Measurements from ENCODE around the gene SOX13.
A peak's percentile ranks its signal among the peaks of the same experiment; 100 is the strongest.

Gene SOX13

DNA sequence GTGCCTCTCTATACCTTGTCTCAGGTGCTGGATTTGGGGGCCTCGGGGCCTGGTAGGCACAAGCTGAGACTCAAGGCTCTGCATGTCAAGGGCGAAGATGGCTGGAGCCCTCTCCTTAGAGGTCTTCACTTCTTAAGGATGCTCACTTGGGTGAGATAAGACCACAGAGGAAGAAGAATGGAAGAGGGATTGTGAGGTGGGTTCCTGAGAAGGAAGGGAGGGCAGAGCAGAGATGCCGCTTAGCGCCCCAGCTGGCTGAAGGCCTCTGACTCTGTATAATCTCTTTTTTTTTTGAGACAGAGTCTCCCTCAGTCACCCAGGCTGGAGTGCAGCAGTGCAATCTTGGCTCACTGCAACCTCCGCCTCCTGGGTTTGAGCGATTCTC is 32.2 kb downstream of the SOX13 start:
- DNase-seq (ENCODE audit: low spot score) = no peak
- FAIRE-seq = no peak

DNA sequence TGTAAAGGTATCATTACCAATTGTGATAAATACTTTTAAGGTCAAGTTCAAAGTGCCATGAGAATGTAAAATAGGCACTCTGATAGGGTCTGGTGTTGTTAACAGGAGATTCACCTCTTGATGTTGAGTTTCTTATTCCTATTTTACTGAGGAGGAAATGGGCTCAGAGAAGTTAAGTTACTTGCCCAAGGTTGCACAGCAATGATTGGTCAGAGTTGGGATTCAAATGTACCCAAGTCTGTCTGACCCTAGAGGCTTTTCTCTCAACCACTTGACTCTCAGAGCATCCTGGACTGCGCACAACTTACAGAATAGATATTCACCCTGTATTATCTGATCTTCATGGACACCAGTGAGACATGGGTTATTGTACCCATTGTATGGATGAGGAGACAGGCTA is 33.9 kb downstream of the SOX13 start:
- no peak for DNase-seq (ENCODE audit: low spot score)
- FAIRE-seq = no peak

DNA sequence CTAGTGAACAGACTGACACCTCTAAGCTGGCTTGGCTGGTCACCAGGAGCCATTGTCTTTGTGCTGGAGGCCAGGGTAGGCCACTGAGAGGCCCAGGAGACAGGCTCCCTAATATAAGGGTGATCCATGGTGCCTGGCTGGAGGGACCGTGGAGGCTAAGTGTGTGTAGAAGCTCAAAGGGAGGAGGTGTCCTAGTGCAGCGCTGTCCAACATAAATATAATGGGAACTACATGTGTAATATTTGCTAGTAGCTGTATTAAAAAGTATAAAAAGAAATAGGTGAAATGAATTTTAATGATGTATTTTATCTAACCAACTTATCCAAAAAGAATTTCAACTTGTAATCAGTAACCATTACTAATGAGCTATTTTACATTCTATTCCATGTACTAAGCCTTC is 35.0 kb downstream of the SOX13 start:
- FAIRE-seq (no peak), DNase-seq (ENCODE audit: low spot score) (no peak)

DNA sequence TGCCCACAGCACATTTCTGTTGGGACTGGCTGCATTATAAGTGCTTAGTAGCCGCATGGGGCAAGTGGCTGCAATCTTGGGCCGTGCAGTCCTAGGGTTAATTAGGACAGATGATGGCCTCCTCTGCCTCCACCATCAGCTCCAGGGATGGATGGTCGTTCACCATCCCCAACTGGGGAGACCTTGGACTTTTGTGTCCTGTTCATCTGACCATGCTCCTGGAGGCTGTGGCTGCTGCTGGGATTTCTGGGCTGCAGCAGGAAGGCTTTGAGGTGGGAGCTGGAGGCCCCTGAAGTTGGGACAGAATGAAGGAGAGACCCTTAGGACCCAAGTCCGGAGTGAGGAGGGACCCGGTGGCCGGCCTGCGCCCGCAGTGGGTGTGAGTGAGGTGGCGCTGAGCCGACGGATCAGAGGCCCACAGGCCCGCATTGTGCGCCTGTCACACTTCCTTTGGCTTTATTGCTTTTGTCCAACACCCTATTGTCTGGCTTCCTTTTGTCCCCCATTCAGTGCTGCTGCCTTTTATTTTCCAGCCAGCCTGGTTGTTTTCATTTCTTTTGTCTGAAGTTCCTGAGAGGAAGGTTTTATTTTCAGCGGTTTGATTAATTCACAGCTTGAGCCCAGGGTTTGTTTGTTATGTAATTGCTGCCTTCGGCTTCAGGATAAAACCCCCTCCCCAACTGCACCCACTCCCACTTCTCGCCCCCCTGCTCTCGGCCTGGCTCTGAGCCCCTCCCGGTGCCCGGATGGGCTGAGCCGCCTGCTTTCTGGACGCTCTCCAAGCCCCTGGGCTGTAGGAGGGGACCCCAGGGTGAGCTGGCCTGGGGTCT is 35.6 kb downstream of the SOX13 start:
- FAIRE-seq (no peak), DNase-seq (ENCODE audit: low spot score) (no peak)

DNA sequence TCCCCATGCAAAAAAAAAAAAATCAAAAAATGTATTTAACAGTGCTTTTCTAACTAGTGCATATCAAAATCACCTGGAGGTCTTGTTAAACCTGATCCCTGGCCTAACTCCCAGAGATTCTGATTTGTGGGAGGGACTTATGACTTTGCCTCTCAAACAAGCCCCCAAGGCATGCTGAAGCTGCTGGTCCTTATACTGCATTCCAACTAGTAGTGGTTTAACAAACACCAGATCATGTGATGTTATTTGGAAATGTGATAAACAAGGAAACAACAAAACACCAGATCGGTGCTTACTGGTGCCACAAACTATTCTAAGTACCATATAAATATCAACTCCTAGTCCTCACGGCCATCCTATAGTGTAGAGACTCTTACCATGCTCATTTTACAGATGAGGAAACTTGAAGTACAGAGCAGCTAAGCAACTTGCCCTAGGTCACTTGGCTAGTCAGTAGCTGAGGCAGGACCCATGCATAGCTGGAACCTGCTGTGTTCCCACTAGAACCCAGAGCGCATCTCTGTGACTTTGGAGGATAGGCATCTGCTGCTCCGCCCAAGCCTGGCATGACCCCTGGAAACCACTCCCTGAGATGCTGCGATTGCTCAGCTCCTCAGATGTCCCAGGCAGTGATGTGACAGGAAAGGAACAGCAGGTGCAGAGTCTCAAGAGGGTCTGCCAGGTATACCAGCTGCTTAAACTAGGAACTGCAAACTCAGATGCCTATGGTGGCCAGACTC is 38.1 kb downstream of the SOX13 start:
- DNase-seq (ENCODE audit: low spot score) (no peak), FAIRE-seq (no peak)

DNA sequence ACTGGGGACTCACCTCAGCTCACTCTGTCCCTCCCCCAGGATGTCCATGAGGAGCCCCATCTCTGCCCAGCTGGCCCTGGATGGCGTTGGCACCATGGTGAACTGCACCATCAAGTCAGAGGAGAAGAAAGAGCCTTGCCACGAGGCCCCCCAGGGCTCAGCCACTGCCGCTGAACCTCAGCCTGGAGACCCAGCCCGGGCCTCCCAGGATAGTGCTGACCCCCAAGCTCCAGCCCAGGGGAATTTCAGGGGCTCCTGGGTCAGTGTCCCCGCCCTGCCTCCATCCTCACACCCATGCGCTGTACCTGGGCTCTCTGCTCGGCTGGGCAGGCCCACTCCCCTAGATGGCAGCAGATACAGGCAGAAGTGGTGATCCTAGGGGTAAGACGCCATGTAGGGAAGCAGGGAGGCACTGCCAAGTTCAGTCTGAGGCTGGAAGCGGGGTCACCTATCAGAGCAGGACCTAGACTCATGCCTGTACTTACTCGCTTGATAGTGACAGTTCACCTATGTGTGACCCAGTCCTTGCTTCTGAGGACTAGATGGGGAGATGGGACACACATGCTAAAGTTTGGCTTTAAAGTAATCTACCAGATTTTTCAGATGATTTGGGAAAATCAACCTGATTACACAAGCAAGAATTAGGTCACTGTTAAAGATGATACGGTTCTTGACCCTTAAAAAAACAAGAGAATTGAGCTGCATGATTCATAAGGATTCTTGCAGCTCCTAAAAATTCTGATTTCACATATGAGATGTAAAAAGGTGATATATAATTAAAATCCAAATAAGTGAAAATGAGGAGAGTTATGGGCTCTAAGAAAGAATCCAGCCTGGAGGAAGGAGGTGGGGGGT is 40.2 kb downstream of the SOX13 start:
- FAIRE-seq (no peak), DNase-seq (ENCODE audit: low spot score) (no peak)

DNA sequence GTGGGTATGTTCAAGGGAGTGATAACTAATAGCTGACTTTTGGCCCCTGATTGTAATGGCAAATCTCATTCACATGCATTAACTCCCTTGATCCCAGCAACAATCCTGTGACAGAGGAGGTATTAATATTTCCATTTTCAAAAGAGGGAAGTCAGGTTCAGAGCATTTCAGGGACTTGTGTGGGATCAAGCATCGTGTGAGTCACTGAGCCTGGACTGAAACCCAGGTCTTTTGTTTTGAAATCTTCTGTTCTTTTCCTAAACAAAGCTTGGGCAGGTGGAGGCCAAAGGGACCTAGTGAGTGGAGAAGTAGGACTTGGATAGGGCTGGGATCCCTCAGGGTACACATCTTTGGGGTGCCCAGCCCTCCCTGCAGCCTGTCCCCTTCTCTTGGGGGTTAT is 41.0 kb downstream of the SOX13 start:
- FAIRE-seq = no peak
- DNase-seq (ENCODE audit: low spot score) = no peak

DNA sequence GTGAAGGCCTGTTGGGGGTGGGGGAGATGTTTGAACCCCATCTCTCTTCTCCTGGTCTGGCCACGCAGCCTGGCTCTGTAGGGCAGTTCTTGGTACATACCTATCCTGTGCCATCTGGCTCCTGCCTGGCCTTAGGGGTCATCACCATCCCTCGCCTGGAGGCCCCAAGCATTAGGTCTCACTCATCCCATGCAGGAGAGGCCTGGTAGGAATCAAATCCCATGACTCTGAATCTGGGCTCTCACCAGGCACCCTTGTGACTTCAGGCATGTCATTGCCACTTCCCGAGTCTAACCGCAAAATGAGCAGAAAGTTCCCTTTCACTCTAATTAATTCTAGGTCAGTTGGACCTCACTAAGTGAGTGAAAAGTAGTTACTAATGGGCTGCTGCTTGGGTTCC is 41.7 kb downstream of the SOX13 start:
- DNase-seq (ENCODE audit: low spot score) (no peak), FAIRE-seq (no peak)

DNA sequence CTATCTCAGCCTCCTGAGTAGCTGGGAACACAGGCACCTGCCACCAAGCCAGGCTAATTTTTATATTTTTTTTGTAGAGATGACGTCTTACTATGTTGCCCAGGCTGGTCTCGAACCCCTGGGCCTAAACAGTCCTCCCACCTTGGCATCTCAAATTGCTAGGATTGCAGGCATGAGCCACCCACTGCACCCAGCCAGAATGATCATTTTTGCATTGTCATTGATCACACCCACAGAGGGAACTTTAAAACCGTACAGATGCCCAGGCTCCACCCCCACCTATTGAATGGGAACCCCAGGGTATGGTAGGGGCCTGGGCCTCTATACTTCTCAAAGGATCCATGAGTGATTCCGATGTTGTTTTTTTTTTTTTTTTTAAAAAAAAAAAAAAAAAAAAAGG is 42.2 kb downstream of the SOX13 start:
- FAIRE-seq (no peak), DNase-seq (ENCODE audit: low spot score) (no peak)

DNA sequence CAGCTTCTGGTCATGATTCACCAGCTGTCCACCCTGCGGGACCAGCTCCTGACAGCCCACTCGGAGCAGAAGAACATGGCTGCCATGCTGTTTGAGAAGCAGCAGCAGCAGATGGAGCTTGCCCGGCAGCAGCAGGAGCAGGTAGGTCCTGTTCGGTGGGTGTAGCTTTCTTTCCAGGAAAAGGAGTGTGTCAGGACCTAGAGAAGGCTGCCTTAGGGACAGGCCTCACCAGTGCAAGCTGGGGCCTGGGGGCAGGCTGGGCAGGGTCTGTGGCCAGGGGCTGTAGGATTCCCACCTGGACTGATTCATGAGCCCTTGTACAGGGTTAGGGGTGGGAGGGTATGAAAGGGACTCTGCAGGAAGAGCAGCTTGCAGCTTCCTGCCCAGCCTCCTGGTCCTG is 43.6 kb downstream of the SOX13 start:
- FAIRE-seq = no peak
- DNase-seq (ENCODE audit: low spot score) = no peak

DNA sequence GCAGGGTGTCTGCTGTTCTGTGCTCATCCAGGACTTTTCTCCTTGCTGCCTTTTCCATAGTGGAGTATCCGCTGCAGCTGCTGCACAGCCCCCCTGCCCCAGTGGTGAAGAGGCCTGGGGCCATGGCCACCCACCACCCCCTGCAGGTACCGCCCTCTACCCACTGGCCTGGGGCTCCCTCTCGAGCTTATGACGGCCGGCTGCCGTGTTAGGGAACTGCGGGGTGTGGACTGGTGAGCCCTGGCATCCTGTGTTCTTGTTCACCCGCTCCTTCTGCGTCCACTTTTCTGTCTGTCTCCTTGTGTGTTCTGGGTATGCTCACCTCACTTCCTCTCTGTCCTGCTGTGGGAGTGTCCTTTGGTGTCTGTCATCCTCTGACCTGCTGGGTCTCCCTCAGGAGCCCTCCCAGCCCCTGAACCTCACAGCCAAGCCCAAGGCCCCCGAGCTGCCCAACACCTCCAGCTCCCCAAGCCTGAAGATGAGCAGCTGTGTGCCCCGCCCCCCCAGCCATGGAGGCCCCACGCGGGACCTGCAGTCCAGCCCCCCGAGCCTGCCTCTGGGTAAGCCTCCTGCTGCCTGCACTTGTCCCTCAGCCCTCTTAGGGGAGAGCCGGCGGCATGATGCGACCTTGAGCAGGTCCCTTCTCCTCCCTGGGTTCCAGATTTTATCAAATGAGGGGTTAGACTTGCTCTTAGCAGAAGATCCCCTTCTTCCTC is 49.1 kb downstream of the SOX13 start:
- DNase-seq (ENCODE audit: low spot score) = no peak
- FAIRE-seq = no peak

DNA sequence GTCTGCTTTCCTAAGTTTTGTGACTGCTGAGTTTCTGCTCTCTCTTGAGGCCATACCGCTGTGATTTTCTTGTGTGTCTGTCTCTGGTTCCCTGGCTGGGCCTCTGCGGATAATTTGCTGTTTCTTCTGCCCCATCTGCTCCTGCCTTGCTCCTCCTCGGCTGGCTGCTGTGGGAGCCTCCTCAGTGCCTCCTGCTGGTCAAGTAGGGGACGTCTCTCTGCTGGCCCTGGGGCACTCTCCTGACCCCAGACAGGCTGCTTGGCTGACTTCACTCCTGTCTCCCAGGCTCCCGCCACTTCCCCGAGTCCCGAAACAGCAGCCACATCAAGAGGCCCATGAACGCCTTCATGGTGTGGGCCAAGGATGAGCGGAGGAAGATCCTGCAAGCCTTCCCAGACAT is 50.5 kb downstream of the SOX13 start:
- DNase-seq (ENCODE audit: low spot score) = no peak
- FAIRE-seq = no peak

DNA sequence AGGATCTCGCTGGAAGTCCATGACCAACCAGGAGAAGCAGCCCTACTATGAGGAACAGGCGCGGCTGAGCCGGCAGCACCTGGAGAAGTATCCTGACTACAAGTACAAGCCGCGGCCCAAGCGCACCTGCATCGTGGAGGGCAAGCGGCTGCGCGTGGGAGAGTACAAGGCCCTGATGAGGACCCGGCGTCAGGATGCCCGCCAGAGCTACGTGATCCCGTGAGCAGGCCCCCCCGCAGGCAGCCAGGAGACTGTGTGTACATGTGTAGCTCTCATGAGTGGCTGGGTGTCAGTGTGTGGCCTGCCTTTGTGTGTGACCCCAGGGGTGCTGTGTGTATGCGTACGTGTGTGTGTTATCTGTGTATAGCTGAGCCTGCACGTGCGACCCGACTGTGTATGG is 51.7 kb downstream of the SOX13 start:
- DNase-seq (ENCODE audit: low spot score) = no peak
- no peak for FAIRE-seq

DNA sequence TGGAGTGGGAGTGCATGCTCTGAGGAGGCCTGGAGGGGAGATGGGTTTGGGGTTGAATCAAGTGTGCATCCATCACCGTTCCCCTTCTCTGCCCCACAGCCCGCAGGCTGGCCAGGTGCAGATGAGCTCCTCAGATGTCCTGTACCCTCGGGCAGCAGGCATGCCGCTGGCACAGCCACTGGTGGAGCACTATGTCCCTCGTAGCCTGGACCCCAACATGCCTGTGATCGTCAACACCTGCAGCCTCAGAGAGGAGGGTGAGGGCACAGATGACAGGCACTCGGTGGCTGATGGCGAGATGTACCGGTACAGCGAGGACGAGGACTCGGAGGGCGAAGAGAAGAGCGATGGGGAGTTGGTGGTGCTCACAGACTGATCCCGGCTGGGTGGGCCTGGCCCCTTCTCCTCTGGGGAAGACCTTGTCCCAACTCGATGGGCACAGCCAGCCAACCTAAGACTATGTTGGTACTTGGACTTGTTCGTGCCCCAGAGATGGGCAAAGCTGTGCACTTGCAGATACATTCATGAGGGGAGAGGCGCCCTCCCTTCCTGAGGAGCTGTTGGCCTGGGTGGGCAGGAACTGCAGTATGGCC is 52.9 kb downstream of the SOX13 start:
- DNase-seq (ENCODE audit: low spot score) (no peak), FAIRE-seq (no peak)

DNA sequence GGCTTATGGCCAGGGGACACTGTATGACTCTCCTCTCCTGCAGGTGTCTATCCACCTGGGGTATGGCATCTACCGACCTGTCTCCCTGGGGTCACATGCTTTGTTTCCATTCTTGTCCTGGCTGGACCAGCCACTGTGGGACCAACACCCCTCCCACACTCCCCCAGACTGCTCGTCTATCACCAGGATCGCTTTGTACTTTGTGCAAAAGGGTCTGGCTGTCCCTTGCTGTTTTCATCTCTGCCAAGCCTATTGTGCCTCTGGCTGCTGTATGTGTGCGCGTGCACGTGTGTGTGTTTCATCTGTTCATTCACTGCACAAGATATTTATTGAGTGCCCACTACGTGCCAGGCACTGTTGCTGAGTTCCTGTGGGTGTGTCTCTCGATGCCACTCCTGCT is 53.5 kb downstream of the SOX13 start:
- DNase-seq (ENCODE audit: low spot score) = no peak
- FAIRE-seq = no peak

DNA sequence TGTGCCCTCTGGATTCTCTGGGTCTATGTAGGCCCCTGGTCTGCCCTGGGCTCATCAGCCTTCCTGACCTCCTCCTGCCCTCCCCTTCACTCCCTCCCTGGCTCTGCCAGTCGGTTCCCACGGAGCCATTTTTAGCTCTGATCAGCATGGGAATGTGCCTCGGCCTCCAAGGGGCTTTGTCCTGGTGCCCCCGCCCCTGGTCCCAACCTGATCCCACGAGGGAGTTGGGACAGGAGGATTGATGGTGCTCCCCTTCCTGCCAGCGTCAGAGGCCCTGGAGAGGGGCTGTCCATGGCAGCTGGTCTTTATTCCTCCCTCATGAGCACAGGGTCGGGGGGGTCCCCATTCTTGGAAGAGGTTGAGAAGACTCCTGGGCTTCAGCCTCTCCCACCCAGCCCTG is 54.0 kb downstream of the SOX13 start:
- DNase-seq (ENCODE audit: low spot score) (no peak), FAIRE-seq (no peak)

DNA sequence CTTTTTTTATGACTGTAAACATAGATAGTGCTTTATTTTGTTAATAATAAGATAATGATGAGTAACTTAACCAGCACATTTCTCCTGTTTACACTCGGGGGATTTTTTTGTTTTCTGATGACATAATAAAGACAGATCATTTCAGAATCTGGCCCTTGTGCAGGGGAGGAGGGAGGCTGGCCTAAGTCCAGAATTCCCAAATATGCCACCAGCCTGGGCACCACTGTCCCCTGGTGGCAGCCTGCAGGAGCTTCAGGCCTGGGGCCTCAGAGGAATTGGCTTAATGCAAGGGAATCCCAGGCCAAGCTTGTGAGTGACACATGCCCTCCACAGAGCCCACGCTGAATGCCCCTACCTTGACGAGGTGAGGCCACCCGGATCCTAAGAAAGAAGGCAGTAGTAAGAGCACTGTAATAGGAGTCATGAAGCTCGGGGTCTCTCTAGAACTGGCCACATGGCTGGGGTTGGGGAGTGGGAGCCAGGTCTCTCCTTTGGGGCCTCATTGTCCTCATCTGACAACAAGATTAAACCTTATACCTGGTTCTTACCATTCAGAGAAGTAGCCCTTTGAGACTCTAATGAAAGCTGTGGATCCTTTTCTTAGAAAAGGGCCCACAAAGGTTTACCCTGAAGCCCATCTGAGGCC is 54.8 kb downstream of the SOX13 start:
- no peak for FAIRE-seq
- DNase-seq (ENCODE audit: low spot score) = peak; percentile 43

DNA sequence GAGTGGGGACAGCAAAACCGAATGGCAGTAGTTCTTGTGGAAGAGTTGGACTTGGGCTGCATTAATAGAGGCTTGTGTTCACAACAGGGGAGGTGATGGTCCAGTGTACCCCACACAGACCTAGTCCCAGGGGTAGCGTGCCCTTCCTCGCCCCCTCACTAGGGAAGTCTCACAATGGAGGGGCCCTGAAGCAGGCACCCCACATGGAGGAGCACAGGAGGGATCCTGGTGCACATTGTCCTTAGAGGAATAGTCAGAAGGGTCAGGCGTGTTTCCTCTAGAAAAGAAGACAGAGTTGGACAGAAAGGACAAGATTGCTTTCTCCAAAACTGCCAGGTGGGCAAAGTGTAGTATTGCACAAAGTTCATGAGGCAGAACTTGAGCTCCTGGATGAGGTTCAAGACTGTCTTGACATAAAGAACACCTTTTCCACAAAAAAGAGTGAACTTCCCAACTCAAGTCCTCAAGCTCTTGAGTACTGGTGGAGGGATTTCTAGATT is 55.6 kb downstream of the SOX13 start:
- no peak for FAIRE-seq
- no peak for DNase-seq (ENCODE audit: low spot score)

DNA sequence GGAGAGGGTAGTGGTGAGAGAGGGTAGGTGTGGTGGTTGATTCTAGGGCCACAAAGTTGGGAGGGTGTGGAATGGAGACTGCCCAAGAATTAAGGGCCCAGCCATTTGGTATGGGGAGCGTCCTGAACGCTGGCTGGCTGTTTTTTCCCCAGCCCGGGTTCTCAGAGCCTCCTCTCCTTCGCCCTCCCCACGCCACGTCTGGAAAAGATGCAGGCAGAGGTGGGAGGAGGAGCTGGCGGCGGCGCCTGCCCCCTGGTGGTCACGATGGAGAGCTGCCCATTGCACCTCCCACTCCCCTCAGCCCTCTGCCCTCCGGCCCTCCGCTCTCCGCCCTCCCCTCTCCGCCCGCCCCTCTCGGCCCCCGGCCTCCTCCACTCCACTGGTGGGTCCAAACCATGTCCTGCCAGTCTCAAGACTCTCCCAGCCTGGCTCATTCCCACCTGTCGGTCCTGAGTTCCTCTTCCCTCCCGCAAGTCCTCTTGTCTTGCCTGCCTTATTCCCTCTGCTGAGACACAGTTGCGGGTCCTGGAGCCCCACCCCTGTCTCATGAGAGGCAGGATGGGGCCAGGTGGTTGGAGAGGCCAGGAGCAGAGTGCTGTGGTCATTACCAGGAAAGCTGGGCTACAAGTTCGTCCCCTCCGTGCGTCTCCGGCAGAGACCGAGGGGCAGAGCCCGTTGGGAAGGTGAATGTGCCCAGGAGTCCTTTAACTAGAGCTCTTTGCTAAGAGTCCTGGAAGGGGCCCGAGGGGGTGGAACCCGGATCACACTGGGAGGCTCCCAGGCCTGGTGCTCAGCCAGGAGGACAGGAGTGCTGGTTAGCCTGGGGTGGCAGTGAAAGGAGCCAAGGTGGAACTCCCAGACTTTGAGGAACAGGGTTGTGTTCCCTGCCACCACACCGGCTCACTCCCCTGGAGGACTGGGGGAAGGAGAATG is 56.3 kb downstream of the SOX13 start:
- FAIRE-seq = no peak
- peak; percentile 27 for DNase-seq (ENCODE audit: low spot score)

Measured in RCC 7860 (cell line).